HG02571 (cell line): ENCODE results near the gene CHD1.
A peak's percentile ranks its signal among the peaks of the same experiment; 100 is the strongest.

Experiments
- ATAC-seq: cut with Tn5 transposase; IDR thresholded peaks from one replicate; pipeline ENCODE4 v1.9.1; 2021; ENCODE audit warnings: mild to moderate bottlenecking, moderate library complexity; ENCODE audit not compliant: unreplicated experiment

Gene CHD1

DNA sequence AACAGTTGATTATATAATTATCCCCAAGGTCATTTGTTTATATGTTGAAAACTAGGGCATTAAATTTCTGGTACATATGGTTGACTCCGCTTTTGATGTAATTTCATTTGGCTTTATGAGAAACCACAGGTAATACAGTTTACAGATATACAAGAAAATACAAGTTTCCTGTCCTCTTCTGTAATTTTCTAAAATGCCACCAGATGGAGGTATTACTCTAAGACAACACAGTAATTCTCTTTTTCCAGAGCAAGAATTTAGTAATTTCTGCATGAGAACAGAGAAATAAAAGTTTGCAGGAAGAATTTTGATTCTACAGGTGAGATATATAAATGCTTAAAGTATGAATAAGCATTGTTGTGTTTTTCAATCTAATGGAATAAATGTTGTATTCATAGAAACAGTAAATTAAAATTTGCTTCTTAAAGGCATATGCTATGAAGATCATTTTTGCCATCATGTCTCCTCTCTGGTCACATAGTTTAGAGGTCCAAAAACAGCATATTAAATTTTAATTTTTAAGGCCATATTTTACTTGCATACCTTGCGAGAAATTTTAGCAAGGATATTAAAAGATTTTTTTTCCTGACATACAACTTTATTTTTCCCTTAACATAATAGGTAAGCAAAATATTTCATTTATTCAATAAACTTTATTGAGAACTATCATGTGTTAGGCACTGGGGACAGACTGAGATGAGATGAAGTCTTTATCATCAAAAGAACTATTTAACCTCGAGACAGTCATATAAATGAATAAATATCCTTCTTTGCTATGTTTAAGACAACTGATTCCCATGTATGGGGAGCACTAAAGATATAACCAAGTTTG is 22.7 kb downstream of the CHD1 start:
- no peak for ATAC-seq

DNA sequence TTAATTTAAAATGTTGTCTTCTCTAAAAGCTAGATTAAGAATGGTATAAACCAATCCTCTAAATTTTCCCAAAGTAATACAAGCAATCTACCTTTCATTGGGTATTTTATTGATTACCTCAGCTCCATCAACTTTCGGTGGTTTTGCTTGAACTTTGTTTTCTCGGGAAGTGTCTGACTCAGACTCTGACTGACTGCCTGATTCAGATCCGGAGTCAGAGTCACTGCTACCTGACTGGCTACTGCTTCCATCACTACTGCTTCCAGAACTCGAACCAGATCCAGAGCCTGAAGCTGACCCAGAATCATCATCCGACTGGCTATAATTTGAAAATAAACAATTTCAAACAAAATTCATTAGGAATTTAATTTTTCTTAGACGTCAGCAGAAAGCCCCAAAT is 24.0 kb downstream of the CHD1 start:
- ATAC-seq: no peak

DNA sequence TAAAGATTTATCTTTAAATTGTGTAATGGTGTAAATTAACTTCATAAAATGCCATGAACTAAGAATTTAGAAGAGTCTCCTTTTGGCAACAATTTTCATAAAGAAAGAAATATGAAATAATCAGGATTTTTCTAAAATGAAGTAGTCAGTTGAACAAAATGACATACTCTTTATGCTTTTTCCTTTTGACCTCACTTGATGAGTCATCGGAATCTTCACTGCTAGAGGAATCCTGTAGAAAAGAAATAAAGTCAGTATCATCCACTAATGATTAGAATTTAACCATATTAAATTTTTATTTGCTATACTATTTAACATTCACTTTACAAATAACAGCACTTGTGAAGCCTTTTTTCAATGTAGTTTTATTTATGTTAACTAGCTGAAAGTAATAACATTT is 26.1 kb downstream of the CHD1 start:
- ATAC-seq: no peak

DNA sequence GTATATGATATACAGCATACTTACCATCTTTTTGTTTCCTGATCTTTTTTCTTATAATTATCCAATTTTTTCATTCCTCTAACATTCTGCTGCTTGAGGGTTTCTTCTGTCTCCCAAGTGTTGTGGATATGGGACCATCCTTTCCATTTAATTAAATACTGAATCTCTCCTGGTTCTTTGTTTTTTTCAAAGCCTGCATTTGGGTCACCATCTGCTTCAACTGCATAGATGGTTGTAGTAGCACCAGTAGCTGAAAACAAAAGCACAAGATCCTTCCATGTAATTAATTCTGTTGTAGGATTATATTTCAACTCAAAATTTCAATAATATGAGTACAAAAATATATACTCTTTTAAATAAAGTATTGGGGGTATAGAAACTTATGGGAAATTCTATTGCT is 29.4 kb downstream of the CHD1 start:
- ATAC-seq: no peak

DNA sequence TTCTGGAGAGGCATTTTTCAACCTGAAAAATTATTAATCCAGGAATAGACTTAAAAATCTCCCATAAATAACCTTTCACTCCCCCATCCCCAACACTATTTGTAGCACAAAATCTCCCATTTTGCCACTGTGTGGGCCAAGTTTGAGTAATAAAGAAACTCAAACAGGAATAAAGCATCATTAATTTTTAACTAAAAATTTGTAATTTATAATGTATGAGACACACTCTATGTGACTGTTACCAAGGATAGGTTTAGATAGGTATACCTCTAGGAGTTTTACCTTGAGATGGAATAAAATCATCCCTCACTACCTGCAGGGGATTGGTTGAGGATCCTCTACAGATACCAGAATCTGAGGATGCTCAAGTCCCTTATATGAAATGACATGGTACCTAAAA is 30.1 kb downstream of the CHD1 start:
- ATAC-seq: no peak

DNA sequence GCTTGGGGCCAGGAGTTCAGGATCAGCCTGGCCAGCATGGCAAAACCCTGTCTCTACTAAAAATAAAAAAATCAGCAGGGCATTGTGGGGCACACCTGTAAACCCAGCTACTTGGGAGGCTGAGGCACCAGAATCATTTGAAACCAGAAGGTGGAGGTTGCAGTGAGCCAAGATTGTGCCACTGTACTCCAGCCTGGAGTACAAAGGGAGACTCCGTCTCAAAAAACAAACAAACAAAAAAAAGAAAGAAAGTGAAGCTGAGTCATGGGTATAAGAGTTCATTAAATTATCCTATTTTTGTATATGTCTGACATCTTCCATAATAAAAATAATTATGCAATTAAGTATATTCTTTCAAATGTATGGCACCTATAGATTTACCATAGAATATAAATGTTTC is 37.2 kb downstream of the CHD1 start:
- no peak for ATAC-seq

DNA sequence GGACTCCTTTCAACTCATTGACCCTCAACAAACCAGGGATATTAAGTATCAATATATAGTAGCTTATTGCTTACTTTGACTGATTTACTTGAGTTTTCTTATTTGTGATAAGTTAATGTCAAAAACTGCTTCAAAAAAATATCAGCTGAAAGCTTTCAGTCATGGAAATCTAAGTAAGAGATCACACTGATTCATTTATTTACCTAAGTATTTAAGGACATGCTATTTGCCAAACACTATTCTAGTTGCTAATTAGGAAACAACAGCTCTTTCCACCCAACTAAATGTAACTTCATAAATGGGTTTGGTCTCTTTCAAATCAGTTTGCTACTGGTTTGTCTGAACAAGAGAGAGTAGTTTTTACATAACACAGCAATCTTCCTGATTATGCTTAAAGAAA is 48.2 kb downstream of the CHD1 start:
- ATAC-seq: no peak

DNA sequence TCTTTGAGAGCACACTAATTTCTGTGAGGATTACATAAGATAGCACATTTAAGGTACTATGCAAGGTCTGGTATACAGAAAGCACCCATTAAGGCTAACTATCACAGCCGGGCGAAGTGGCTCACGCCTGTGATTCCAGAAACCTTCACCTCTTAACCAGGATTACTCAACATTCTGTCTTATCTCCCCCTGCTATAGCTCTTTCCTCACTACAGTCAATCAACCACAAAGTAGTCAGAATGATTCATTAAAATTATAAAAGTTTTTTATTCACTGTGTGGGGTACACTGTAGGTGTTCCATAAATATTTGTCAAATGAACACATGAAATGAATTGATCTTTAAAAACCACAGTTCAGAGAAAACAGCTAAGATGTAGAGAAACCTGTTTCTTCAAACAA is 48.7 kb downstream of the CHD1 start:
- no peak for ATAC-seq

DNA sequence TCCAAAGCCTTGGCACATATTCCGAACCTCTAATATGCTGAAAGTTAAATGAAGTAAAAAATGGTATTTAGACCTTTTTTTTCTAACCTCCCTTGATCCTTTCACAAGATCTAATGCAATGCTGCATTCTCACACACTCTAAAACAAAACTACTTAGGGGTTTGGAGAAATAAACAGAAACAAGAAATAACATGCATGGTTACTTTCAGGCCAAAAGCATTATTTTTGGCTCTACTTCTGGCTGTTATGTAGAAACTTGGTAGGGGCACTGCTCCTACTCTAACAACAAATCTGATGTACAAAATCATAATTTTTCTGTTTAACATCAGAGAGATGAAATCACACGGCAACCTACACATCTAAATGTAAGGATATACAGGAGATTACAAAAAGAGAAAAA is 51.2 kb downstream of the CHD1 start:
- ATAC-seq: no peak

DNA sequence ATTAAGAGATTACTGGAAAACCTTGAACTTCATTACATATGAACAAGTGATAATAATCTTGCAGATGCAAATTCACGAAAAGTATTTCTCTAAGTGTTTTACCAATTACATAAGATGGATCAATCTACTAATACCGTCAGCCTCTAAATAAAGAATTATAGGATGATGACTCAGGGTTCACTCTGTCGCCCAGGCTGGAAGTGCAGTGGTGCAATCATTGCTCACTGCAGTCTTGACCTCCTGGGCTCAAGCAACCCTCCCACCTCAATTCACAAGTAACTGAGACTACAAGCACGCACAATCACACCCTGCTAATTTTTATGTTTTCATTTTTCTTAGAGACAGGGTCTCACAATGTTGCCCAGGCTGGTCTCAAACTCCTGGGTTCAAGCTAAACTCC is 56.1 kb downstream of the CHD1 start:
- no peak for ATAC-seq

DNA sequence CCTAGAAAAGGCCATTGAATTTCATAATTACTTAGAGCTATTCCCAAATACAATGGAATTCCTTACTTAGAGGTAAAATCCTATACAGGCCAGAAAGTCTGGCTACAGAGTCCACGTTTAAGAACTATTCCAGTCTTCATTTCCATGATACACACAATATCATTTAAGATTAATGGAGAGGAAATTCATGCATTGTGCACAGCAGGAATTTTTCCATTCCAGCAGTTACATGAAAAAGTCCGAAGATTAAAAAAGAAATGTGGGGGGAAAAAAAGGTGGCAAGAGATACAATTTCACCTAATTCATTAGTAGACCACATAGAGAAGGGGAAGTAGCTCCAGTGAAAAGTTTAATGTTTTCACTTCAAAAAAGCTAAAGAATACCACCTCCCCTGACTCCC is 63.1 kb downstream of the CHD1 start:
- no peak for ATAC-seq

DNA sequence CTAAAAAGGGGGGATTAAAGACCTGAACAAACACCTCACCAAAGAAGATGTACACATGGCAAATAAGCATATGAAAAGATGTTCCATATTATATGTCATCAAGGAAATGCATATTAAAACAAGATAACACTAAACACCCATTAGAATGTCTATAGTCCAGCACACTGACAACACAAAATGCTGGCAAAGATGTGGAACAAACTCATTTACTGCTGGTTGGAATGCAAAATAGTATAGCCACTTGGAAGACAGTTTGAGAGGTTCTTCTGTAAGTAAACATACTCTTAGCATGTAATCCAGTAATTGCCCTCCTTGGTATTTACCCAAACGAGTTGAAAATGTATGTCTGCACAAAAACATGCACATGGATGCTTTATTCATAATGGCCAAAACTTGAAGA is 81.8 kb downstream of the CHD1 start:
- ATAC-seq: no peak

DNA sequence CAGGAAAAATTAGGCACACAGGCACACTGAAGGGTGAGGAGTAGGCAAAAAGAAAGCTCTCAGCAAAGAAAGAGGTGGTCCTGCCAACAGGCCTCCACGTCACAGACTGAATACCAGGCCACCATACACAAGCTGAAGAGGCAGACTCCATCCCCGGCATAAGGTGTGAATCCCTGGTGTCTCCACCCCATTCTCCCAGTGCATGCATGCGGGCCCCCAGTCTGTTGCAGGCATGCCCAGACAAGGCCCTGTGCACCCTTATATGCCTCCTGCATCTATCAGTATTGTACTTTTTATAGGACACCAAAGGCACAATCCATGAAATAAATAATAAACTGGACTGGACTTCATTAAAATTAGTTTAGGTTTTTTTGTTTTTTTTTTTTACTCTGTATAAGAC is 82.3 kb downstream of the CHD1 start:
- no peak for ATAC-seq

DNA sequence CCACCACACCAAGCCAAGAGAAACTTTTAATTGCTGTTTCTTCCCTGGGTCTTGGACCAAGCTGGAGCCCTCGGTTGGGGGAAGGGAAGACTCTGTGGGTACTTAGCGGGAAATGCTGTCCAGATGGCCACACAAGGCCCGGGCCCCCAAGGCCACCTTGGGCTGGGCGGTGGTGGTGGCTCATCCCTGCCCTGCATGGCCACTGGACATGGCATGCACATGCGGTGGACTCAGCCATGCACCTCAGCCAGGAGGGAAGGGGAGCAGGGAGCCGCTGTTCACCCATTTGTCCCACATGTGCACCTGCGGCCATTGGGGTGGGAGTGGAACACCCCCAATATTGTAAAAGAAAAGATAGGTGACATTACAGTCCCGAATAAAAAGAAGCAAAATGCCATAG is 82.9 kb downstream of the CHD1 start:
- ATAC-seq: no peak

DNA sequence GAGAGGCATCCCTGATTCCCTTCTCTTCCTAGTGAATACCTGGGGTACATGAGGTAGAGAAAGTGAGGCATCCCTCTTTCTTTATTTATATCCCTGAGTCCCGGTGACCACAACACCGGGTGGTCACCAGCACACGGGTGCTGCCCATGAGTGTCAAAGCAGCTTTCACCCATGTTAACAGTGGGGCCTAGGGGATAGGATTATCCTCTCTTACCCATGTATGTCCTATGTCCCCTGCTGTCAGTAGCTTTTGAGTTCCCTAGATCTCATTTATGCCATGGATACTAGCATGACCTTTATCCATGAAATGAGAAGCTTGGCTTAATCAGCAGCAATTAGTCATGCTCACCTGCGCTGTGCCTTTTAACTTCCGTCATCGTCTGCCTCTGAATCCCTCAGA is 83.9 kb downstream of the CHD1 start:
- ATAC-seq: no peak

DNA sequence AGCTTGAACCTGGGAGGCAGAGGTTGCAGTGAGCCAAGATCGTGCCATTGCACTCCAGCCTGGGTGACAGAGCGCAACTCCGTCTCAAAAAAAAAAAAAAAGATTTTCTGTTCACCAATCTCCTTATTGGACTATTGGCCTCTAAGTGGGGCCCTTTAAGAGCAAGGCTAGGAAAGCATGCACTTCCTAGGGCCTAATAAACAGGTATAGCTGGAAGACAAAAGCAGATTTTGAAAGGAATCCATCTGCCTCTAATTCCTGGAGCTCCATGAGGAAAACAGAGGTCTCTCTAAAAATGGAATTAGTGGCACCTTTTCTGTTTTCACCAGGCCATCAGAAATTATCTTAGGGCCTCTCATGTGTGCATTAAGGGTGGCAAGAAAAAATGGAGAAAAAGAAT is 85.3 kb downstream of the CHD1 start:
- ATAC-seq: no peak

DNA sequence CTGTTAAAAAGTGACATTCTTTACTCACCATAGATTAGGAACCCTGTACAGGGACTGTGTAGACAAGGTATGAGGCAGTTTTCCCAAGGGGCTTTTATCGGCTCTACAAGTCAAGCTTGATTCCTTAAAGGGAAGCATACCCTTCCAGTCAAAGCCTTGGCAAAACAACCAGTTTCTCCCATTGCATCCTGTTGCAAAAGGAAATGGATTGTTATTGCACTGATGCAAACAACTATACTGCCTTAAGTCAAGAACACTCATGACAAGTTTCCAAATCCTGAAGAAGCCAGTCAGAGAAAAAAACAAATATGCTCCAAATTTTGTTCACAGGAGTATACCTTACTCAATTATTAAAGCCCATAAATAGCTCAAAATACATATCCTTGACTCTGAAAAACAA is 87.9 kb downstream of the CHD1 start:
- no peak for ATAC-seq

DNA sequence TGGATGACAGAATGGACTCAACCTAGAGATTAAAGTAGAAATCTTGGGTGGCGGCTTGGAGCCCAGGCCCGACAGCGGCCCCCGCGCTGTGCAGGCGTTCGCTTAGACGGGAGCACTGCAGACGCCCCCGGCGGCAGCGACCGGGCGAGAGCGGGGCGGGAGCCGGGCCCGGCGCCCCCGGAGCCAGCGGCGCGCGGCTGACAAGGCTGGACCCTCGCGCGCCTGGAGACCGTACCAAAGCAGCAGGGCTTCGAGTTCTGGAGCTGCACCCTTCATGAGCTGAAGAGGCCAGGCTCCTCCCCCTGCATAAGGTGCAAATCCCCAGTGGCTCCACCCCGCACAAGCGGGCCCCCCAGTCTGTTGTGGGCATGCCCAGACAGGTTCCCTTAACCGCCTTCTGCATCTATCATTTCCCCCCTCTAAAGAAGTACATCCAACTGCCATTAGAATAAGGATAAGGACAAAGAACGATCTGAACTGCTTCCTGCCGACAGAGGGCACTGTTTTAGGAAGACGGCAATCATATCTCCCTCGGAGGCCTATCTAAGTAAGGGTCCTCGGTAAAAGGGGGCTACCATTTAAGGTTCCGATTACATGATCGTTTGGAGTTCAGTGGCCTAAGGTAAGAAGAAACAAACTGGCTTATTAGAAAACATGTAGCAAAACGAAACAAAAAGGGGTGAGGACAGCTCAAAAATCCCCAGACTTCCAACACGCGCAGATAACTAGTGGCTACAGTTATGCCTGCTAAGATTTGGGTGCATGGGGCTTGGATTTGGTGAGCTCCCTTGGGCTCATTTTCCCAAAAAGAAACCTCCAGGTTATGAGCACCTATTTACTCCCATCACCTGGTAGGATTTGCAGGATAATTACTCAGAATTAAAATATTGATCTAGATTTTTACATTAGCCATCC is 89.1 kb downstream of the CHD1 start:
- ATAC-seq: no peak

DNA sequence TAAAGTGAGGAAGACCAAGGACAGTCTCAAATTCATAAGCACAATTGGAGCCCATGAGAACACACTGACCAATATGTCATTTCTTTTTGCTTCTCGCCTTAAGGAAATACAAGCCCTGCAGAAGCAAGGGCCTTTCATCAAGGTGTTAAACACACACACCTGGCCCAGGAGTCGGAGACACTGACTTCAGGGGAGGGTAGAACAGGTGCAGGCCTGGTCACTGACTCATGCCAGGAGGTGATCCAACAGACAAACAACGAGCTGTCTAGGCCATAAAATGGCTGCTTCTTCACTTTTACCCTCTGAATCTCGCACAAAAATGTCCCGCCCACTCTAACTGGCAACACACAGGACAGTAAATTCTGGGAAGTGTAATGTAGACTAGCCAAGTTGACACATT is 92.6 kb downstream of the CHD1 start:
- ATAC-seq: no peak

DNA sequence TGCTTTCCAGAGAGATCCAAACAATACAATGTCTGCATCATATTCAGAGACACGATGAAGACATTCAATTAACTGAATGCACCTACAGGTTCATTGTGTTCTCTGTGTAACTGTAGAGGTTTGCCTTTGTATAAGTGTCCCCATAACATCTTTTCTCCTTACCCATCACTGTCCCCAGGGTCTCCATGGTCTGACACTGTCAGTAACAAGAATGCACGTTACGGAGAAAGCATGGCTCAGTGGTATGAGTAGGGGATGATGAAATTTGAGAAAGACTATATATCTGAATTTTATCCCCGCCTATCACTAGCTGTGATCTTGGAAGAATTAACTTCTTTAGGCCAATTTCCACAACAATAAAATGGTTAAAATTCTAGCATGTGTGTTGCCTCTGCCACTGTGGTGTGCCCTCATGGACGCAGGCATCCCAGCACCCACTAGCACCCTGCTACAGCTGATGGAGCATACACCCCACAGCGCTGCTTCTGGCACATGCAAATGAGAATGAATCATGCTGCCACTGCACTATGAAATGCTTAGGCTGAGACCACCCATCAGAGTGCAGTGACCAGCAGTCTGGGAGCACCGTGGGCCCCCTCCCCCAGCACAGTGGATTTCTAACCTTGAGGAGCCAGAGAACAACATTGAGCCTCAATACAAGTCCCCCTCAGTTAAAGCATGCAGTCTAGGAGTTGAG is 101.1 kb downstream of the CHD1 start:
- no peak for ATAC-seq

DNA sequence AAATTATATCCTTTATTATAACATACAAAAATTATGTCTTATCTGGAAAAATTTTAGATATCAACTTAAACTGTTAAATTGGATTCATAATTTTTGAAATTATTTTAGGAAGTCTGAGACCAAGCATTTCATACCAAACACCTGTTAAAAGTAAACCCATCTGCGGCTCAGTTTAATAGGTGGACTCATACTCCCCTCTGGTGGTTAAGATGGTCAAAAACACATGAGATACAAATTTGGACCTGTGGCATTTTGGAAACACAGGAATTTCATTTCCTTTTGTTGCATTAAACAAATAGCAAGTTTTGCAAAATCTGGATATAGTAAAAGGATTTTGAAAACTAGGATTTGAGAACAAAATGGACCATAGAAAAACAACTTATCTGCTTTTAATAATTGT is 101.6 kb downstream of the CHD1 start:
- peak; percentile 62 for ATAC-seq
